AG04450 (cell line): ENCODE measurements around the gene SUMF2. TPM values are rescaled to one million over a fixed set of nuclear protein-coding genes. Genes with fewer than 3 reads are reported as not detected.
"Not testable (repeated sequence)": the region's sequence is repeated elsewhere in the genome, so short reads cannot be mapped to it uniquely, and the experiment has no call there.

Experiments used
- CTCF ChIA-PET: fragments of 300-600, 350-600 bp; formaldehyde crosslinking; extraction: SDS; loops from one replicate; lab custom pipeline; 2022; ENCODE audit warnings: antibody characterized with exemption, inconsistent platforms; lab: Charles Lee
- POLR2A ChIA-PET: fragments of 350-600 bp; formaldehyde crosslinking; extraction: SDS; loops from one replicate; lab custom pipeline; 2021; ENCODE audit warnings: antibody characterized with exemption, inconsistent platforms; lab: Yijun Ruan, JAX
- DNase-seq: peaks from one replicate; pipeline ENCODE4 v3.0.0-alpha.2; 2011; ENCODE audit warnings: low read depth, low spot score
- H3K27ac ChIP-seq: one replicate; pipeline ENCODE4 v1.5.1; 2012; ENCODE audit warnings: low read depth, low read length, control low read depth
- H3K27me3 ChIP-seq: one replicate; pipeline ENCODE4 v1.6.0; 2012; ENCODE audit warnings: low read length; ENCODE audit not compliant: control insufficient read depth, insufficient read depth
- H3K4me3 ChIP-seq: 2 replicates; pipeline ENCODE4 v1.5.1; 2011; ENCODE audit warnings: mild to moderate bottlenecking, low read depth, low read length, control low read depth
- H3K9me3 ChIP-seq: 2 replicates; pipeline ENCODE4 v1.5.1; 2012; ENCODE audit warnings: low read length; ENCODE audit not compliant: control insufficient read depth, insufficient read depth
- CTCF ChIP-seq: IDR thresholded peaks from 2 replicates; pipeline ENCODE4 v1.5.1; 2011; ENCODE audit warnings: low read depth, low read length, control low read depth, inconsistent platforms
- polyA plus RNA-seq: library from polyadenylated mRNA; depleted of rRNA; stranded (reverse); fragments of >200 nt; gene quantifications from 2 replicates; pipeline ENCODE4 v1.2.3, GENCODE V29; 2011

SUMF2 gene
- polyA plus RNA-seq, 1 experiment: 95.4 TPM

DNA sequence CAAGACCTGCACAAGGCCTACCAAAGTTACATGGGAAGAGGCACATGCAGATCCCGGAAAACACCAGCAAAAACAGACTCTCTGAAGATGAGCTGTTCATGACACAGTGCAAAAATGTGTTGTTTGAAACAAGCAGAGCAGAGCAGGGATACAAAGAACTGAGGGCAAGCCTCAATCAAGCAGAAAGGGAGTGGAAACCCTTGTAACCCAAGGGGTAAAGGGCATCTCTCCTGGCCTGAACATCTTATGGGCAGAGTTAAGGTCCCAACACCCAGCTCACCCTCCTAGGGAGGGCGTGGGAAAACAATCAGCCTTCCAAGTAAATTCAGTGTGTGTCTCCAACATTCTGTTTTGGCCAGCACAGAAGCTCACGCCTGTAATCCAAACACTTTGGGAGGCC, 23.4 kb upstream of the SUMF2 start:
- ChIA-PET CTCF (interaction anchor here (1.6 kb wide), 1 partner anchor 34 kb away, joined by 13 read pairs; no protein-coding TSS in a partner anchor), POLR2A (interaction anchor here (0.6 kb wide), 1 partner anchor 71 kb away, joined by 3 read pairs; no protein-coding TSS in a partner anchor)
- Histone ChIP-seq H3K27me3 (no peaks in the 10 kb centered on the region), H3K27ac (peak overlapping the region; percentile 47), H3K9me3 (no peaks in the 10 kb centered on the region), H3K4me3 (no peak overlapping the region)
- DNase-seq: no peak
- TF ChIP-seq CTCF: no peak

GRCh38 chr7:56045758-56046157, 18.3 kb upstream of the SUMF2 start:
- H3K9me3 ChIP-seq, DNase-seq, H3K4me3 ChIP-seq, H3K27ac ChIP-seq, POLR2A ChIA-PET, H3K27me3 ChIP-seq: not testable (repeated sequence)
- CTCF ChIA-PET: interaction anchor here (0.9 to 1.2 kb wide), 2 partner anchors 18 to 29 kb away, joined by 3 read pairs; no protein-coding TSS in a partner anchor

DNA sequence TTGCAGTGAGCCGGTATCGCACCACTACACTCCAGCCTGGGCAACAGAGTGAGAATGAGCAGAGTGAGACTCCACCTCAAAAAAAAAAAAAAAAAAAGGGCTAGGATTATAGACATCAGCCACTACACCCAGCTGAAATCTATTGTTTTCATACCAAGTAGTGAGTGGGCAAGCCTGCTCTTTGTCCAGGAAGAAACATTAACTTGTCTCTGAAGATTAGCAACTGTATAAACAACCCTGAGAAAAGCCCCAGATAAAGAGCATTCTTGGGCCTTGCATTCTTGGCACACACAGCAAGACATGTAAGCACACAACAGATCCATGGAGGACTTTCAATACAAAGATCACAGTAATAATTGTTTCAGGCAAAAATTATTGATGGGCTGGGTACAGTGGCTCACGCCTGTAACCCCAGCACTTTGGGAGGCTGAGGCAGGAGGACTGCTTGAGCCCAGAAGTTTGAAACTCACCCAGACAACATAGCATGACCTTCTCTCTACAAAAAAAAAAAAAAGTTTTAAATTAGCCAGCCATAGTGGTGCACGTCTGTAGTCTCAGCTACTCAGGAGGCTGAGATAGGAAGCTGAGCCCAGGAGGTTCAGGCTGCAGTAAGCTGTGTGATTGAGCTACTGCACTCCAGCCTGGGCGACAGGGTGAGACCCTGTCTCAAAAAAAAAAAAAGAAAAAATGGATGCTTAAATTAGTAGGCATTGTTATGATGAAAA, 17.2 kb upstream of the SUMF2 start:
- peak; percentile 73 for DNase-seq
- Histone ChIP-seq H3K4me3 (no peak overlapping the region), H3K27me3 (no peaks in the 10 kb centered on the region), H3K27ac (peak overlapping the region; percentile 80), H3K9me3 (no peaks in the 10 kb centered on the region)
- POLR2A ChIA-PET: interaction anchor here (0.6 to 0.8 kb wide), 6 partner anchors 16 to 43 kb away, joined by 3 to 6 read pairs (median 3); no protein-coding TSS in a partner anchor
- CTCF ChIA-PET: interaction anchor here (0.9 to 1.2 kb wide), 2 partner anchors 19 to 28 kb away, joined by 3 read pairs; no protein-coding TSS in a partner anchor
- TF ChIP-seq CTCF: no peak

GRCh38 chr7:56047446-56048116, 16.5 kb upstream of the SUMF2 start:
- H3K9me3 ChIP-seq, H3K27me3 ChIP-seq, H3K4me3 ChIP-seq, CTCF ChIA-PET, DNase-seq: not testable (repeated sequence)
- POLR2A ChIA-PET: interaction anchor here (0.6 kb wide), 2 partner anchors 16 to 27 kb away, joined by 3 read pairs; no protein-coding TSS in a partner anchor
- peak overlapping the region; percentile 80 for H3K27ac ChIP-seq

- no peaks in the 10 kb centered on the region for H3K27me3 ChIP-seq
- TF ChIP-seq CTCF: no peak
- H3K9me3 ChIP-seq: no peaks in the 10 kb centered on the region; the same call in 1 of the 2 replicates
- no peak overlapping the region for H3K4me3 ChIP-seq
- H3K27ac ChIP-seq: no peak overlapping the region
- CTCF ChIA-PET: interaction anchor here (0.6 kb wide), 1 partner anchor 71 kb away, joined by 3 read pairs; no protein-coding TSS in a partner anchor
- POLR2A ChIA-PET: interaction anchor here (0.6 kb wide), 1 partner anchor 19 kb away, joined by 8 read pairs; no protein-coding TSS in a partner anchor
- DNase-seq: no peak
These were observed 15.8 kb upstream of the SUMF2 start for GRCh38 chr7:56048245-56048644.

GRCh38 chr7:56048763-56049162, 15.3 kb upstream of the SUMF2 start:
- not testable (repeated sequence) for H3K4me3 ChIP-seq, H3K9me3 ChIP-seq, H3K27ac ChIP-seq, H3K27me3 ChIP-seq, DNase-seq
- CTCF ChIA-PET: interaction anchor here (0.6 to 1.0 kb wide), 2 partner anchors 26 to 72 kb away, joined by 3 to 5 read pairs; no protein-coding TSS in a partner anchor
- POLR2A ChIA-PET: interaction anchor here (0.6 kb wide), 1 partner anchor 19 kb away, joined by 8 read pairs; no protein-coding TSS in a partner anchor
